VCaP (cell line): Measurements from ENCODE around the gene FPR2.

Source experiments
- H3K27ac ChIP-seq: fragments of 450-650 bp; 2 replicates; pipeline ENCODE4 v1.5.1; 2017
- CTCF ChIP-seq: fragments of 450-650 bp; conservative IDR thresholded peaks from 2 replicates; pipeline ENCODE4 v1.5.1; 2017; ENCODE audit warnings: mild to moderate bottlenecking, moderate library complexity

The FPR2 gene

DNA sequence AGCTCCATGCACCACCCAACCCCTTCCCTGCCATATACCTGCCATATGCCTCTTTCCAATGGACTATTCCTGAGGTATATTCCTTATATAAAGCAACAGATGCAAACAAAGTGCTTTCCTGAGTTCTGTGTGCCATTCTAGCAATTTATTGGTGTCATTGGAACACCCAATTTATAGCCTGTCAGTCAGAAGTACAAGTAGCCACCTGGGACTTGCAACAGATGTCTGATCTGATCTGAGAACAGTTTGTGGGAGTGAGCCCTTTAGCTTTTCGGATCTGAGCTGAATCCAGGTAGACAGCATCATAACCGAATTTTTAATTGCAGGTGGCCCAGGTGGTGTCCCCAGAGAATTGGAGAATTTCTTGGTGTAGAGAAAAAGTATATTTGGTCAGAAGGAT, 33.0 kb downstream of the FPR2 start:
- peak overlapping the region; percentile 44 for H3K27ac ChIP-seq
- no peak for TF ChIP-seq CTCF

- TF ChIP-seq CTCF = no peak
- H3K27ac ChIP-seq = peak within 1 kb of the TSS; percentile 44
These were observed 34.0 kb downstream of the FPR2 start, which contains the start of gene FPR3 for GRCh38 chr19:51794885-51795490. FPR3 (plus strand) TSS chr19:51795157; CDS start chr19:51823749, 28,592 bp downstream.

DNA sequence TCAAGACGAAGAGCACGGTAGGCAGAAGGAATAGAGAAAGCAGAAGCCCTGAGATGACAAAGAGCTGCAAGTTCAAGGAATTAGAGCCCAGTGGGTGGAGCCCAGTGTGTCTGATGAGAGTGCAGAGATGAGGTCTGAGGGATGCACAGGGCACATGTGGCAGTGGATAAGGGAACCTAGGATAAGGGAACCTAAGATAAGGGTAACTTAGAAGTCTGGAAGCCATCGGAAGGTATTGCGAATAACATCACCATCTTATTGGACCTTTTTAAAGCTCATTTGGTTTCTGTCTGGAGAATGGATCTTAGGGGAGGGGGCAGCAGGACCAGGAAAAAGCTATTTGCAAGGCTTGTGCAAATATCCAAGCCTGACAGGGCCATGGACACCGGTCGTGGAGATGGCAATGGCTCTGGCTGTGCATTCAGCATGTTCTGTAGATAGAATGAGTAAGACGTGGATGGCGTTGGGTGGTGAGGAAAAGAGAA, 35.3 kb downstream of the FPR2 start:
- no peak for TF ChIP-seq CTCF
- peak overlapping the region; percentile 44; the same call in 1 of the 2 replicates for H3K27ac ChIP-seq

GRCh38 chr19:51797480-51797879, 36.5 kb downstream of the FPR2 start:
- no peak overlapping the region; the same call in 1 of the 2 replicates for H3K27ac ChIP-seq

DNA sequence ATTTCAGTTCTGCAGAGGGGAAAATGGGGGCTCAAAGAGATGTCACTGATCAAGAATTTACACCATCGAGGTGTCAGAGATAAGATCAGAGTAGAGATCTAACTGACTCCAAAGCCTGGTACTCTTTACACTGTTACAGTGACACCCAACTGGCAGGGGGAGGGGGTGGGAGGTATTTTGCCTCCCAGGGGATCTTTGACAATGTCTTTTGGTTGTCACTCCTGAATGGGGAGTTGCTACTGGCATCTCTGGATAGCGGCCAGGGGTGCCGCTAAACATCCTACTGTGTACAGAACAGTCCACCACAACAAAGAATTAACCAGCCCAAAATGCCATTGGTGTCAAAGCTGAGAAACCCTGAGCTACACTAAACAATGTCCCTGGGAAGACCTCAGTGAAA, 37.1 kb downstream of the FPR2 start:
- TF ChIP-seq CTCF = no peak
- peak overlapping the region; percentile 88; the same call in 1 of the 2 replicates for H3K27ac ChIP-seq

More at GRCh38 chr19:51797480-51797879, 36.5 kb downstream of the FPR2 start:
- TF ChIP-seq CTCF = no peak

DNA sequence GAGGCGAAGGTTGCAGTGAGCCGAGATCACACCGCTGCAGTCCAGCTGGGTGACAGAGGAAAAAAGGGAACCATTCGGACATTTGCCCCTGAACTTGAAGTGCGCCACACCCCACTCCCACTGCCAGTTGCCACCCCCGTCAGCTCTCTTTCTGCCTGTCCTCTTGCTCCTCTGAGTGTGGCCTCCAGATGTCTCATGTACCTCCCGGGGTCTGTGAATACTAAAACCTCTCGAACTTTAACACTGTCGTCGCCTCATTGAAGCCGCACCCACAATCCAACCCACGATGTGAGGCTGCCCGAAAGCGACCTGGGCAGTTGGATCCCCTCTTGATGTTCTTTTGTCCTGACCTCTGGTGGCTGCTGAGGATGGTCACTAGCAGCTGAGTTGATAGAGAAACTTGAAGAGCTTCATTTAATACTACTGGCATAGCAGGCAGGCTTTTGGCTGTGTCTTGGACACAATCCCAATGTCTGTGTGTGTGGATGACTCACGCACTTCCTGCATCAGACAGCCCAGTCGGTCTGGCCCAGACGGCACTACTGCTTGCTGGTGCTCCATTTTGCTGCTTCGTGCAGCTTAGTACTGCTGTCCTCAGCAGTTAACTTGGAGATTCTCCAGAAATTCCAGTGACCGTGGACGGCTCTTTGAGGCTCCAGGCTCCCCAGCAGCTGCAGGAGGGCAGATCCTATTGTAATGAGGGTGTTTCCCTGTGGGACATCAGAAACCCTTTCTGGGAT, 38.2 kb downstream of the FPR2 start:
- TF ChIP-seq CTCF = peak; percentile 59
- peak overlapping the region; percentile 88 for H3K27ac ChIP-seq

GRCh38 chr19:51799774-51800472, 38.9 kb downstream of the FPR2 start:
- no peak for TF ChIP-seq CTCF
- H3K27ac ChIP-seq = peak overlapping the region; percentile 88
